Body of pancreas (tissue), 4 donors: ENCODE data around the gene BBIP1. TPM values are rescaled to one million over a fixed set of nuclear protein-coding genes. Genes with fewer than 3 reads are reported as not detected.
A peak's percentile ranks its signal among the peaks of the same experiment; 100 is the strongest.

Experiments used
- ATAC-seq: fragments of 150-250 bp; one replicate; pipeline ENCODE4 v1.9.1; 2016
- DNase-seq, 4 donors: peaks; one replicate each; pipeline ENCODE4 v3.0.0-alpha.2; 2019
- H3K27ac ChIP-seq, 4 donors: fragments of 200-600 bp; sonication (generic); 1 replicate in 3 of 4; 2 replicates in 1 of 4; pipeline versions ENCODE4 v1.5.1 to v1.6.1; 2016 to 2019; ENCODE audit warnings: mild to moderate bottlenecking in 1 of 4, mixed read lengths in 1 of 4, moderate library complexity in 1 of 4
- H3K27me3 ChIP-seq, 2 donors: fragments of 200-600 bp; sonication (generic); one replicate each; pipeline ENCODE4 v1.6.0; 2016; ENCODE audit warnings: mild to moderate bottlenecking in 1 of 2
- H3K36me3 ChIP-seq, 2 donors: fragments of 200-600 bp; sonication (generic); replicated peaks in 1 of 2; 2 replicates each; pipeline ENCODE4 v1.5.1; 2016; ENCODE audit warnings: low read depth in 2 of 2; ENCODE audit not compliant: insufficient read depth in 1 of 2
- H3K4me1 ChIP-seq: fragments of 200-600 bp; sonication (generic); one replicate; pipeline ENCODE4 v1.6.0; 2016
- H3K4me3 ChIP-seq, 2 donors: fragments of 200-600 bp; sonication (generic); 1 replicate in 1 of 2; 2 replicates in 1 of 2; pipeline ENCODE4 v1.5.1; 2016 to 2019
- H3K9me3 ChIP-seq, 3 donors: fragments of 200-600 bp; sonication (generic); 1 replicate in 2 of 3; 2 replicates in 1 of 3; pipeline ENCODE4 v1.5.1; 2016
- POLR2A ChIP-seq, 3 donors: fragments of 450-650 bp; IDR thresholded peaks; one replicate each; pipeline ENCODE4 v1.6.1; 2016; ENCODE audit warnings: antibody characterized with exemption in 3 of 3, mild to moderate bottlenecking in 2 of 3
- WGBS, 2 donors: methylation state at CpG; one replicate each; pipeline ENCODE4 v1.1.5; 2017; 5-methylcytosine and 5-hydroxymethylcytosine counted together
- intact Hi-C: fragments of 100-400 bp; cut with DNase I; formaldehyde crosslinking; loops from one replicate; pipeline ENCODE4 v1.15.1; 2023
- total RNA-seq, 2 donors: library from RNA; depleted of rRNA; stranded (reverse); fragments of >200 nt; gene quantifications; one replicate each; pipeline ENCODE4 v1.1.0, GENCODE V29; 2016
- TF ChIP-seq, protein P1 (sequence below), 7 experiments: fragments of 450-650 bp in 4 of 7; fragments of 200-600 bp in 3 of 7; sonication (generic) in 3 of 7; IDR thresholded peaks; one replicate each; pipeline ENCODE4 v1.5.1; 2016 to 2019; ENCODE audit warnings: antibody characterized with exemption in 7 of 7

Gene BBIP1
- total RNA-seq, 2 donors from 2014 or later: 2.0 to 22.3 TPM

DNA sequence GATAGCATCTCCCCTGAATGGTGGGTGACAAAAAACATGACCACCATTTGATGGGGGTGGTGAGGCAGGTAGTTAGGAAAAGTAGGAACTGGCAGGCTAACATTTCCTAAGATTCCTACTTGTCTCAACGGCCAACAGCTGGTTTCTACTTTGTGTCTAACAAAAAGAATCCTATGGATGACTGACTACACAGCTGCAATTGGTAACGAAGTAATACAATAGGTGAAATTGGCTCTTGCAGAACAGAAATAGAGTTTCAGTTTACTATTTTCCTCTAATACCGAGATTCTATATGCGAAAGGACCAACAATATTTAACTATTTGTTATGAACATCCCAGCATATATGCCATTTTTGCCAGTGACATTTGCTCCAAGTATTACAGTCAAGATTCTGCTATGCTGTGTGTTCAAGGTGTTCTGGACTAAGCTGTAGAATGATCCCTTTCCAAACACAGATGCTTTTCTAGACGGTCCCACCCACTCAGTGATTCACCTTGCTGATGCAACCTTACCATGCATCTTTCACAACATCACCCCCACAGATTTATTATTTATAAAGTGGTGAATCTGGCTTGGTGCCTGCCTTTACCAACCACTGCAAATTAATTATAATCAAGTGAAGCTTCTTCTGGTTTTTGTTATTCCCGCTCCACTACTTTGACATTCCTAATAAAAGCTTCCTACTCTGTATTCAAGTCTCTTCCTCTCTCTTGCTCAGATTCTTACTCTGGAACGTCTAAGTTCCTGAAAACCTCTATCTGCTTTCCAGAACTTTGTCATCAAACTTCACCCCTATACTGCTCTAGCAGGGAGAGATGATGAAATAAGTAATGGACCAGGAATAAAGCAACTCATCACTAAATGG is 16.8 kb downstream of the BBIP1 start:
- Histone ChIP-seq H3K9me3 (no peaks in the 10 kb centered on the region), H3K27me3 (no peaks in the 10 kb centered on the region), H3K27ac (peak overlapping the region in 2 of 4 donors; percentile 28 to 34), H3K4me1 (peaks cover 32% of the 10 kb centered on the region), H3K4me3 (no peak overlapping the region), H3K36me3 (peaks cover 14 to 17% of the 10 kb centered on the region in 2 donors)
- DNase-seq (no peak), ATAC-seq (peak; percentile 27)
- WGBS, 2 donors: 66 to 69% methylated on average over 7 of the region's 7 CpGs
- TF ChIP-seq, protein P1, sequence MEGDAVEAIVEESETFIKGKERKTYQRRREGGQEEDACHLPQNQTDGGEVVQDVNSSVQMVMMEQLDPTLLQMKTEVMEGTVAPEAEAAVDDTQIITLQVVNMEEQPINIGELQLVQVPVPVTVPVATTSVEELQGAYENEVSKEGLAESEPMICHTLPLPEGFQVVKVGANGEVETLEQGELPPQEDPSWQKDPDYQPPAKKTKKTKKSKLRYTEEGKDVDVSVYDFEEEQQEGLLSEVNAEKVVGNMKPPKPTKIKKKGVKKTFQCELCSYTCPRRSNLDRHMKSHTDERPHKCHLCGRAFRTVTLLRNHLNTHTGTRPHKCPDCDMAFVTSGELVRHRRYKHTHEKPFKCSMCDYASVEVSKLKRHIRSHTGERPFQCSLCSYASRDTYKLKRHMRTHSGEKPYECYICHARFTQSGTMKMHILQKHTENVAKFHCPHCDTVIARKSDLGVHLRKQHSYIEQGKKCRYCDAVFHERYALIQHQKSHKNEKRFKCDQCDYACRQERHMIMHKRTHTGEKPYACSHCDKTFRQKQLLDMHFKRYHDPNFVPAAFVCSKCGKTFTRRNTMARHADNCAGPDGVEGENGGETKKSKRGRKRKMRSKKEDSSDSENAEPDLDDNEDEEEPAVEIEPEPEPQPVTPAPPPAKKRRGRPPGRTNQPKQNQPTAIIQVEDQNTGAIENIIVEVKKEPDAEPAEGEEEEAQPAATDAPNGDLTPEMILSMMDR (IDR thresholded peaks at IDR 0.05): no peak
- TF ChIP-seq POLR2A (IDR thresholded peaks at IDR 0.05): no peak
- intact Hi-C loops: loop anchor here (5.0 kb wide), 1 partner anchor 615 kb away; no protein-coding TSS in a partner anchor

DNA sequence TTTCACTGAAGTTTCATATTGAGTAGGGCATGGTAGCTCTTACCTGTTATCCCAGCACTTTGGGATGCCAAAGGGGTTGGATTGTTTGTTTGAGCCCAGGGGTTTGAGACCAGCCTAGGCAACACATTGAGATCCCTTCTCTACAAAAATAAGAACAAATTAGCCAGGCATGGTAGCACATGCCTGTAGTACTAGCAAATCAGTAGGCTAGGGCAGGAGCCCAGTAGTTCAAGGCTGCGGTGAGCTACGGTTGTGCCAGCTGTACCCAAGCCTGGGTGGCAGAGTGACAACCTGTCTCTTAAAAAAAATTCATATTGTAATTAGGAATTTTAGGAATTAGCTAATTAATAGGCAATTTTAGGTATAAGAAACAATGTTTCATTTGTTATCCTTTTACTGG is 18.0 kb downstream of the BBIP1 start:
- no peak overlapping the region for H3K4me3 ChIP-seq

DNA sequence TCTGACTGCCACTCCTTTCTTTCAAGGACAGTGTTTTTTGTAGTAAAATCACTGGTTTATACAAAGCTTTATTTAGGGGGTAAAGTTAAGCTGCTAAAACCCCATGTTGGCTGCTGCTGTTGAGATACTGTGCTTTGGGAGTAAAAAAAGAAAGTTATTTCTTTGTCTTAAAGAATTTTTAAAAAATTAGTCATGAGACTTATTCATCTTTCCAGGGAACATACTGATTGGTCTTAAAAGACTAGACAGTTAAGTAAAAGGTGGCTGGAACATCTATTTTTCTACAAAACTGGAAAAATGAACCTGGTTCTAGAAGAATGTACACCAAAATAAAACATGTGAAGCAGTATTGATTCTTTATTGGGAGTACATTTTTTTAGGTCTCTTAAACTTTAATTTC is 20.6 kb downstream of the BBIP1 start:
- TF ChIP-seq, protein P1 (IDR thresholded peaks at IDR 0.05): no peak
- TF ChIP-seq POLR2A (IDR thresholded peaks at IDR 0.05): no peak
- H3K4me1 ChIP-seq: peaks cover 64% of the 10 kb centered on the region
- no peaks in the 10 kb centered on the region for H3K27me3 ChIP-seq
- no peaks in the 10 kb centered on the region for H3K9me3 ChIP-seq
- intact Hi-C loops: loop anchor here (10.0 kb wide), 1 partner anchor 94 kb away; no protein-coding TSS in a partner anchor
- H3K27ac ChIP-seq: peak overlapping the region in 1 of 4 donors; percentile 1
- ATAC-seq: no peak
- H3K4me3 ChIP-seq: no peak overlapping the region
- no peak for DNase-seq
- peaks cover 22 to 34% of the 10 kb centered on the region in 2 donors for H3K36me3 ChIP-seq

More for the DNA sequence above, 18.0 kb downstream of the BBIP1 start:
- Histone ChIP-seq H3K27me3 (no peaks in the 10 kb centered on the region), H3K9me3 (no peaks in the 10 kb centered on the region), H3K36me3 (peaks cover 17 to 24% of the 10 kb centered on the region in 2 donors), H3K4me1 (peaks cover 43% of the 10 kb centered on the region), H3K27ac (peak overlapping the region in 2 of 4 donors; percentile 20 to 34)
- peak in 1 of 4 donors; percentile 33 for DNase-seq
- WGBS, 2 donors: 31 to 39% methylated on average over 2 of the region's 2 CpGs
- ATAC-seq: peak; percentile 21
- TF ChIP-seq POLR2A (IDR thresholded peaks at IDR 0.05): no peak
- TF ChIP-seq, protein P1 (IDR thresholded peaks at IDR 0.05): no peak
- intact Hi-C loops: loop anchor here (5.0 kb wide), 1 partner anchor 614 kb away; no protein-coding TSS in a partner anchor

DNA sequence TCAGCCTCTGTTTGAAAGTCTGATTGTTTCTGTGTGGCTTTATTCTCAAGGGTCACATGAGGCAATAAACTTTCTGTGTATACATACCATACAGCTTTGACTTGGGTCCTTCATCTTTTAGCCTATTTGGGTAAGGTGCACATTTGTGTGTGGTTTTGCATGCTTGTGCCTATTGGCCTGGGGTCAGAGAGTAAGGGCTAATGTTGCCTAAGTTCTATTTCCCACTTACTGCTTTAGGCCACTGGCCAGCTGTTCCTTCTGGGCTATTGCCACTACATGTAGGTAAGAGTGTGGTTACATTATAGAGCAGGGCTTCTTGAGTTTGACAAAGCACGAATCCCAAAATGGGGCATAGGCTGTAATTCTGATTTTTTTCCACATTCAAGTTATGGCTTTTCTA is 21.8 kb downstream of the BBIP1 start:
- TF ChIP-seq, protein P1 (IDR thresholded peaks at IDR 0.05): no peak
- peak in 1 of 3 donors; percentile 7 for TF ChIP-seq POLR2A (IDR thresholded peaks at IDR 0.05)
- intact Hi-C loops: loop anchor here (10.0 kb wide), 1 partner anchor 92 kb away; no protein-coding TSS in a partner anchor
- Histone ChIP-seq H3K27ac (peak overlapping the region in 1 of 4 donors; percentile 1), H3K36me3 (peaks cover 22 to 41% of the 10 kb centered on the region in 2 donors), H3K9me3 (no peaks in the 10 kb centered on the region), H3K4me3 (no peak overlapping the region), H3K27me3 (no peaks in the 10 kb centered on the region), H3K4me1 (peaks cover 71% of the 10 kb centered on the region)
- 41 to 42% methylated on average over 1 of the region's 1 CpG for WGBS, 2 donors
- ATAC-seq (no peak), DNase-seq (peak in 1 of 4 donors; percentile 41)
